K562 (cell line): Measurements from ENCODE around the gene BEST2. TPM values are rescaled to one million over a fixed set of nuclear protein-coding genes. Genes with fewer than 3 reads are reported as not detected.

Experiments
- BCL6 ChIP-seq: fragments of 250-450 bp; sonication (Bioruptor Pico); IDR thresholded peaks from 2 replicates; pipeline ENCODE4 v1.4.0; 2020
- EP400 ChIP-seq: fragments of 450-650 bp; IDR thresholded peaks from 2 replicates; pipeline ENCODE4 v1.6.1; 2017; ENCODE audit warnings: antibody characterized with exemption, mild to moderate bottlenecking, moderate library complexity
- ETV1 ChIP-seq: fragments of 450-650 bp; conservative IDR thresholded peaks from 2 replicates; pipeline ENCODE4 v1.6.1; 2016; ENCODE audit warnings: missing genetic modification characterization, control low read depth, low read depth, missing compliant biosample characterization
- FOXK2 ChIP-seq, 2 experiments: fragments of 450-650 bp; IDR thresholded peaks in 1 of 2; conservative IDR thresholded peaks in 1 of 2; 2 replicates each; pipeline ENCODE4 v1.6.1; 2016; ENCODE audit warnings: low read depth in 2 of 2, mild to moderate bottlenecking in 1 of 2
- HDAC8 ChIP-seq: fragments of 450-650 bp; IDR thresholded peaks from 2 replicates; pipeline ENCODE4 v1.6.1; 2016; ENCODE audit warnings: mild to moderate bottlenecking, missing genetic modification characterization, moderate library complexity, missing compliant biosample characterization
- IFI16 ChIP-seq: fragments of 250-450 bp; sonication (Bioruptor Pico); IDR thresholded peaks from 2 replicates; pipeline ENCODE4 v2.1.2; 2022; ENCODE audit warnings: mild to moderate bottlenecking, inconsistent platforms
- NFIC ChIP-seq: fragments of 450-650 bp; IDR thresholded peaks from 2 replicates; pipeline ENCODE4 v1.6.1; 2017; ENCODE audit warnings: mild to moderate bottlenecking, inconsistent platforms
- PCBP2 ChIP-seq: fragments of 200-400 bp; formaldehyde crosslinking; IDR thresholded peaks from 2 replicates; pipeline ENCODE4 v1.6.1; 2018; ENCODE audit warnings: low read length, low read depth, mild to moderate bottlenecking, moderate library complexity; ENCODE audit not compliant: poor library complexity, severe bottlenecking
- RB1 ChIP-seq: fragments of 450-650 bp; IDR thresholded peaks from 2 replicates; pipeline ENCODE4 v1.6.1; 2017; ENCODE audit warnings: low read depth, mild to moderate bottlenecking
- SRF ChIP-seq, 2 experiments: fragments of 250-450, 450-650 bp in 1 of 2; sonication (Bioruptor Pico) in 1 of 2; sonication (generic) in 1 of 2; formaldehyde crosslinking; IDR thresholded peaks; 2 replicates each; pipeline versions ENCODE4 v1.5.0 to v1.5.1; 2020 to 2022; ENCODE audit warnings: mild to moderate bottlenecking in 1 of 2, missing genetic modification reagents in 1 of 2
- TEAD2 ChIP-seq: fragments of 450-650 bp; IDR thresholded peaks from 2 replicates; pipeline ENCODE4 v1.6.1; 2016; ENCODE audit warnings: missing genetic modification characterization, control low read depth, missing compliant biosample characterization
- TGIF2 ChIP-seq: sonication (generic); formaldehyde crosslinking; IDR thresholded peaks from 2 replicates; pipeline ENCODE4 v1.8.1; 2022; ENCODE audit warnings: mild to moderate bottlenecking, missing genetic modification reagents, moderate library complexity
- ZNF134 ChIP-seq: fragments of 250-450 bp; sonication (Bioruptor Pico); conservative IDR thresholded peaks from 2 replicates; pipeline ENCODE4 v1.4.0; 2020
- ZNF174 ChIP-seq: fragments of 250-450 bp; sonication (Bioruptor Pico); IDR thresholded peaks from 2 replicates; pipeline ENCODE4 v1.4.0; 2020; ENCODE audit warnings: mild to moderate bottlenecking
- polyA plus RNA-seq, 8 experiments: library from polyadenylated mRNA; depleted of rRNA in 4 of 8; stranded (reverse) in 5 of 8; unstranded in 3 of 8; fragments of >200 nt; fragmentation: Nextera tagmentation in 2 of 8; fragmentation: Illumina TruSeq in 1 of 8; extraction: Ambion mirVana in 2 of 8; extraction: Trizol in 1 of 8; gene quantifications; 2 replicates each; pipeline versions ENCODE4 v1.2.1 to v1.2.3, GENCODE V29; 2011 to 2014; ENCODE audit warnings: inconsistent platforms in 1 of 8, missing spikeins in 1 of 8
- total RNA-seq, 7 experiments: library from RNA; depleted of rRNA in 6 of 7; stranded (reverse); fragments of >200 nt in 6 of 7; fragmentation: Illumina TruSeq in 2 of 7; extraction: Trizol in 2 of 7; gene quantifications; 2 replicates each; pipeline versions ENCODE4 v1.2.1 to v1.2.3, GENCODE V29; 2011 to 2021; ENCODE audit warnings: low replicate concordance in 1 of 7
- TF ChIP-seq, protein P1 (sequence below): fragments of 450-650 bp; IDR thresholded peaks from 2 replicates; pipeline ENCODE4 v1.6.1; 2017; ENCODE audit warnings: mild to moderate bottlenecking, moderate library complexity
- TF ChIP-seq, protein P2 (sequence below): fragments of 200-600 bp; sonication (generic); IDR thresholded peaks from one replicate; pipeline ENCODE4 v1.6.1; 2012; ENCODE audit warnings: mild to moderate bottlenecking, low read depth, low read length, inconsistent platforms

BEST2 gene
- total and polyA plus RNA-seq, 9 of the 15 experiments (the other 6 are each of a cell fraction or from before 2014, with no cell fraction given) = not detected

DNA sequence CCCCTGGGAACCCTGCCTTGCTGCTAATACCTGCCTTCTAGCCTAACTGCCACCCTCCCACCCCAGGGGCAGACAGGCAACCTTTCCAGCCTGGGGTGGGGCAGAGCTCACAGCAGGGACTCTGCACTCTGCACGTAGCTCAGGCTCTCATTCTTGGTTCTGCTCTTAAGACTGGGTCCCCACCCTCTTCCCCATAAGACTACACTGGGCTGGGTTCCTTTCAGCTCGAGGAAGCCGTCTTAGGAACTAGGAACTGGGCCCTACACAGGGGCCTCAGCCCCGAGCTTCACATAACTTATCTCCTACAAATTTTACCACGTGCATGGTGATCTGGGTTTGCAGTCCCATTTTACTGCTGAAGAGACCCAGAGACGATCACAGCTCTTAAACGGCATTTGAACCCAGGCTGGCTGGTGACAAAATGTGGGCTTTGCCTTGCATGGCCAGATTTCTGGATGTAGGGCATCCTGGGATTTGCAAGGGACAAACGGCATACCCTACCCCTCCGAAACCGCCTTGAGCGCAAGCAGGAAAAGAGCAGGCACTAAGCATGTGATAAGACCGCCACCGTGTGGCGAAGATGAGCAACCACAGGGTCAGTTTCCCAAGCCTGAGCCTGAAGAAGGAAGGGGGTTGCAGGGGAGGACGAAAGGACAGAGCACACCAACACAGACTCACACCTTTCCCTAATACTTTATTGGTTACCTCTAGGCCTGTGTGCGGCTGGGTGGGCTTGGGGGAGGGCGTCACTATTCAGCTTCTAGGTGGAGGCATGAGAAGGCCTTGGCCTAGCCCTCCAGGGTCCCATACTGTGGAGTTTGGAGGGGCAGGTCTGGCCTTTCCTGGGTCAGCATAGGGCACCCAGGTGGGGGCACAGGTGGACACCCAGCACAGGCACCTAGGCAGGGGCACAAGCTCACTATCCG is 44.8 kb downstream of the BEST2 start (continued):
- TF ChIP-seq ZNF174 (CRISPR knock-in tag) = no peak
- TF ChIP-seq, protein P1, sequence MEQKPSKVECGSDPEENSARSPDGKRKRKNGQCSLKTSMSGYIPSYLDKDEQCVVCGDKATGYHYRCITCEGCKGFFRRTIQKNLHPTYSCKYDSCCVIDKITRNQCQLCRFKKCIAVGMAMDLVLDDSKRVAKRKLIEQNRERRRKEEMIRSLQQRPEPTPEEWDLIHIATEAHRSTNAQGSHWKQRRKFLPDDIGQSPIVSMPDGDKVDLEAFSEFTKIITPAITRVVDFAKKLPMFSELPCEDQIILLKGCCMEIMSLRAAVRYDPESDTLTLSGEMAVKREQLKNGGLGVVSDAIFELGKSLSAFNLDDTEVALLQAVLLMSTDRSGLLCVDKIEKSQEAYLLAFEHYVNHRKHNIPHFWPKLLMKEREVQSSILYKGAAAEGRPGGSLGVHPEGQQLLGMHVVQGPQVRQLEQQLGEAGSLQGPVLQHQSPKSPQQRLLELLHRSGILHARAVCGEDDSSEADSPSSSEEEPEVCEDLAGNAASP = no peak
- TF ChIP-seq EP400 = peak; percentile 63
- no peak; the same call in 1 of the 2 replicates for TF ChIP-seq NFIC
- TF ChIP-seq, protein P2, sequence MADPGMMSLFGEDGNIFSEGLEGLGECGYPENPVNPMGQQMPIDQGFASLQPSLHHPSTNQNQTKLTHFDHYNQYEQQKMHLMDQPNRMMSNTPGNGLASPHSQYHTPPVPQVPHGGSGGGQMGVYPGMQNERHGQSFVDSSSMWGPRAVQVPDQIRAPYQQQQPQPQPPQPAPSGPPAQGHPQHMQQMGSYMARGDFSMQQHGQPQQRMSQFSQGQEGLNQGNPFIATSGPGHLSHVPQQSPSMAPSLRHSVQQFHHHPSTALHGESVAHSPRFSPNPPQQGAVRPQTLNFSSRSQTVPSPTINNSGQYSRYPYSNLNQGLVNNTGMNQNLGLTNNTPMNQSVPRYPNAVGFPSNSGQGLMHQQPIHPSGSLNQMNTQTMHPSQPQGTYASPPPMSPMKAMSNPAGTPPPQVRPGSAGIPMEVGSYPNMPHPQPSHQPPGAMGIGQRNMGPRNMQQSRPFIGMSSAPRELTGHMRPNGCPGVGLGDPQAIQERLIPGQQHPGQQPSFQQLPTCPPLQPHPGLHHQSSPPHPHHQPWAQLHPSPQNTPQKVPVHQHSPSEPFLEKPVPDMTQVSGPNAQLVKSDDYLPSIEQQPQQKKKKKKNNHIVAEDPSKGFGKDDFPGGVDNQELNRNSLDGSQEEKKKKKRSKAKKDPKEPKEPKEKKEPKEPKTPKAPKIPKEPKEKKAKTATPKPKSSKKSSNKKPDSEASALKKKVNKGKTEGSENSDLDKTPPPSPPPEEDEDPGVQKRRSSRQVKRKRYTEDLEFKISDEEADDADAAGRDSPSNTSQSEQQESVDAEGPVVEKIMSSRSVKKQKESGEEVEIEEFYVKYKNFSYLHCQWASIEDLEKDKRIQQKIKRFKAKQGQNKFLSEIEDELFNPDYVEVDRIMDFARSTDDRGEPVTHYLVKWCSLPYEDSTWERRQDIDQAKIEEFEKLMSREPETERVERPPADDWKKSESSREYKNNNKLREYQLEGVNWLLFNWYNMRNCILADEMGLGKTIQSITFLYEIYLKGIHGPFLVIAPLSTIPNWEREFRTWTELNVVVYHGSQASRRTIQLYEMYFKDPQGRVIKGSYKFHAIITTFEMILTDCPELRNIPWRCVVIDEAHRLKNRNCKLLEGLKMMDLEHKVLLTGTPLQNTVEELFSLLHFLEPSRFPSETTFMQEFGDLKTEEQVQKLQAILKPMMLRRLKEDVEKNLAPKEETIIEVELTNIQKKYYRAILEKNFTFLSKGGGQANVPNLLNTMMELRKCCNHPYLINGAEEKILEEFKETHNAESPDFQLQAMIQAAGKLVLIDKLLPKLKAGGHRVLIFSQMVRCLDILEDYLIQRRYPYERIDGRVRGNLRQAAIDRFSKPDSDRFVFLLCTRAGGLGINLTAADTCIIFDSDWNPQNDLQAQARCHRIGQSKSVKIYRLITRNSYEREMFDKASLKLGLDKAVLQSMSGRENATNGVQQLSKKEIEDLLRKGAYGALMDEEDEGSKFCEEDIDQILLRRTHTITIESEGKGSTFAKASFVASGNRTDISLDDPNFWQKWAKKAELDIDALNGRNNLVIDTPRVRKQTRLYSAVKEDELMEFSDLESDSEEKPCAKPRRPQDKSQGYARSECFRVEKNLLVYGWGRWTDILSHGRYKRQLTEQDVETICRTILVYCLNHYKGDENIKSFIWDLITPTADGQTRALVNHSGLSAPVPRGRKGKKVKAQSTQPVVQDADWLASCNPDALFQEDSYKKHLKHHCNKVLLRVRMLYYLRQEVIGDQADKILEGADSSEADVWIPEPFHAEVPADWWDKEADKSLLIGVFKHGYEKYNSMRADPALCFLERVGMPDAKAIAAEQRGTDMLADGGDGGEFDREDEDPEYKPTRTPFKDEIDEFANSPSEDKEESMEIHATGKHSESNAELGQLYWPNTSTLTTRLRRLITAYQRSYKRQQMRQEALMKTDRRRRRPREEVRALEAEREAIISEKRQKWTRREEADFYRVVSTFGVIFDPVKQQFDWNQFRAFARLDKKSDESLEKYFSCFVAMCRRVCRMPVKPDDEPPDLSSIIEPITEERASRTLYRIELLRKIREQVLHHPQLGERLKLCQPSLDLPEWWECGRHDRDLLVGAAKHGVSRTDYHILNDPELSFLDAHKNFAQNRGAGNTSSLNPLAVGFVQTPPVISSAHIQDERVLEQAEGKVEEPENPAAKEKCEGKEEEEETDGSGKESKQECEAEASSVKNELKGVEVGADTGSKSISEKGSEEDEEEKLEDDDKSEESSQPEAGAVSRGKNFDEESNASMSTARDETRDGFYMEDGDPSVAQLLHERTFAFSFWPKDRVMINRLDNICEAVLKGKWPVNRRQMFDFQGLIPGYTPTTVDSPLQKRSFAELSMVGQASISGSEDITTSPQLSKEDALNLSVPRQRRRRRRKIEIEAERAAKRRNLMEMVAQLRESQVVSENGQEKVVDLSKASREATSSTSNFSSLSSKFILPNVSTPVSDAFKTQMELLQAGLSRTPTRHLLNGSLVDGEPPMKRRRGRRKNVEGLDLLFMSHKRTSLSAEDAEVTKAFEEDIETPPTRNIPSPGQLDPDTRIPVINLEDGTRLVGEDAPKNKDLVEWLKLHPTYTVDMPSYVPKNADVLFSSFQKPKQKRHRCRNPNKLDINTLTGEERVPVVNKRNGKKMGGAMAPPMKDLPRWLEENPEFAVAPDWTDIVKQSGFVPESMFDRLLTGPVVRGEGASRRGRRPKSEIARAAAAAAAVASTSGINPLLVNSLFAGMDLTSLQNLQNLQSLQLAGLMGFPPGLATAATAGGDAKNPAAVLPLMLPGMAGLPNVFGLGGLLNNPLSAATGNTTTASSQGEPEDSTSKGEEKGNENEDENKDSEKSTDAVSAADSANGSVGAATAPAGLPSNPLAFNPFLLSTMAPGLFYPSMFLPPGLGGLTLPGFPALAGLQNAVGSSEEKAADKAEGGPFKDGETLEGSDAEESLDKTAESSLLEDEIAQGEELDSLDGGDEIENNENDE = no peak
- TF ChIP-seq RB1 = peak; percentile 81
- TF ChIP-seq FOXK2 (conservative IDR thresholded peaks at IDR 0.05 in 1 of 2, IDR thresholded peaks at IDR 0.05 in 1 of 2; ENCODE audit: low read depth in 2 of 2) = no peak
- no peak for TF ChIP-seq TEAD2
- 0 out of 2 replicates have a peak, but pooled peaks have one; percentile 47 for TF ChIP-seq ZNF134 (CRISPR knock-in tag)
- TF ChIP-seq PCBP2 = no peak
- no peak for TF ChIP-seq SRF (CRISPR knock-in tag; IDR thresholded peaks at IDR 0.05)
- no peak for TF ChIP-seq HDAC8 (tag)
- no peak for TF ChIP-seq ETV1 (tag)
- no peak for TF ChIP-seq TGIF2 (CRISPR knock-in tag)
- TF ChIP-seq IFI16 = no peak
- TF ChIP-seq BCL6 (CRISPR knock-in tag) = no peak
